Stimulated activated CD4-positive, alpha-beta T cell treated with anti-CD3 and anti-CD28 coated beads, Interleukin-12 subunit alpha, Interleukin-12 subunit beta, amount 100 ng/mL, for 48 hours (primary cell): ENCODE results near the gene PHTF1.

ENCODE experiments used
- DNase-seq, 3 donors: peaks; one replicate each; pipeline ENCODE4 v3.0.0-alpha.2; 2020; ENCODE audit warnings: low read depth in 2 of 3, low spot score in 1 of 3

Gene PHTF1

GRCh38 chr1:113759333-113760101 lies at the start of gene PHTF1:
PHTF1 (minus strand) TSS chr1:113759486; CDS start chr1:113758703, 783 bp downstream.
- DNase-seq: peak in 2 of 3 donors; percentile 31 to 60

- DNase-seq: no peak
Measured at GRCh38 chr1:113808450-113809195, 49.3 kb upstream of the PHTF1 start.

- no peak for DNase-seq
Measured at GRCh38 chr1:113805639-113806038, 46.4 kb upstream of the PHTF1 start.

GRCh38 chr1:113805256-113805531 lies 45.9 kb upstream of the PHTF1 start:
- DNase-seq: no peak

GRCh38 chr1:113804421-113805255 lies 45.4 kb upstream of the PHTF1 start:
- no peak for DNase-seq

GRCh38 chr1:113802367-113803007 lies 43.2 kb upstream of the PHTF1 start:
- no peak for DNase-seq

- DNase-seq: no peak
Measured at GRCh38 chr1:113800487-113800886, 41.2 kb upstream of the PHTF1 start.

GRCh38 chr1:113797472-113797871 lies 38.2 kb upstream of the PHTF1 start:
- no peak for DNase-seq

GRCh38 chr1:113793878-113794834 lies 34.9 kb upstream of the PHTF1 start:
- DNase-seq: no peak

- DNase-seq: no peak
Measured at GRCh38 chr1:113792986-113793385, 33.7 kb upstream of the PHTF1 start.

GRCh38 chr1:113792471-113792870 lies 33.2 kb upstream of the PHTF1 start:
- DNase-seq: no peak

- no peak for DNase-seq
Measured at GRCh38 chr1:113788802-113789201, 29.5 kb upstream of the PHTF1 start.

- DNase-seq: no peak
Measured at GRCh38 chr1:113787663-113788062, 28.4 kb upstream of the PHTF1 start.

GRCh38 chr1:113786069-113786468 lies 26.8 kb upstream of the PHTF1 start:
- no peak for DNase-seq

- peak in 1 of 3 donors; percentile 4 for DNase-seq
Measured at GRCh38 chr1:113784104-113784779, 25.0 kb upstream of the PHTF1 start.

- DNase-seq: no peak
Measured at GRCh38 chr1:113783254-113784103, 24.2 kb upstream of the PHTF1 start.

GRCh38 chr1:113782406-113782805 lies 23.1 kb upstream of the PHTF1 start:
- no peak for DNase-seq

GRCh38 chr1:113780374-113781146 lies 21.3 kb upstream of the PHTF1 start:
- DNase-seq: no peak
